ENCODE measurements around the gene DHX34.

GRCh38 chr19:47376589-47377144 lies 27.6 kb downstream of the DHX34 start:
- TF ChIP-seq CTCF (IDR thresholded peaks at IDR 0.05) (no peak), POLR2A (IDR thresholded peaks at IDR 0.05) (no peak), POLR2AphosphoS5 (IDR thresholded peaks at IDR 0.05) (no peak)
